GM18498 (cell line): ENCODE measurements around the gene EIF2S3.

Experiments used
- ATAC-seq: cut with Tn5 transposase; IDR thresholded peaks from one replicate; pipeline ENCODE4 v1.9.1; 2021; ENCODE audit warnings: mild to moderate bottlenecking, moderate library complexity; ENCODE audit not compliant: unreplicated experiment

Gene EIF2S3

GRCh38 chrX:24125028-24125612 is 70.4 kb downstream of the EIF2S3 start:
- ATAC-seq: no peak
